Measurements from ENCODE around the gene C6orf89.

- TF ChIP-seq, protein P1, sequence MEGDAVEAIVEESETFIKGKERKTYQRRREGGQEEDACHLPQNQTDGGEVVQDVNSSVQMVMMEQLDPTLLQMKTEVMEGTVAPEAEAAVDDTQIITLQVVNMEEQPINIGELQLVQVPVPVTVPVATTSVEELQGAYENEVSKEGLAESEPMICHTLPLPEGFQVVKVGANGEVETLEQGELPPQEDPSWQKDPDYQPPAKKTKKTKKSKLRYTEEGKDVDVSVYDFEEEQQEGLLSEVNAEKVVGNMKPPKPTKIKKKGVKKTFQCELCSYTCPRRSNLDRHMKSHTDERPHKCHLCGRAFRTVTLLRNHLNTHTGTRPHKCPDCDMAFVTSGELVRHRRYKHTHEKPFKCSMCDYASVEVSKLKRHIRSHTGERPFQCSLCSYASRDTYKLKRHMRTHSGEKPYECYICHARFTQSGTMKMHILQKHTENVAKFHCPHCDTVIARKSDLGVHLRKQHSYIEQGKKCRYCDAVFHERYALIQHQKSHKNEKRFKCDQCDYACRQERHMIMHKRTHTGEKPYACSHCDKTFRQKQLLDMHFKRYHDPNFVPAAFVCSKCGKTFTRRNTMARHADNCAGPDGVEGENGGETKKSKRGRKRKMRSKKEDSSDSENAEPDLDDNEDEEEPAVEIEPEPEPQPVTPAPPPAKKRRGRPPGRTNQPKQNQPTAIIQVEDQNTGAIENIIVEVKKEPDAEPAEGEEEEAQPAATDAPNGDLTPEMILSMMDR (IDR thresholded peaks at IDR 0.05; ENCODE audit: low read depth, low read length): no peak
- no peak for TF ChIP-seq EZH2phosphoT487 (IDR thresholded peaks at IDR 0.05; ENCODE audit: low read depth)
Observed at GRCh38 chr6:36912030-36912454, 26.3 kb downstream of the C6orf89 start.

All from OCI-LY3 (cell line).